ENCODE measurements around the gene ADIG.

ADIG gene

DNA sequence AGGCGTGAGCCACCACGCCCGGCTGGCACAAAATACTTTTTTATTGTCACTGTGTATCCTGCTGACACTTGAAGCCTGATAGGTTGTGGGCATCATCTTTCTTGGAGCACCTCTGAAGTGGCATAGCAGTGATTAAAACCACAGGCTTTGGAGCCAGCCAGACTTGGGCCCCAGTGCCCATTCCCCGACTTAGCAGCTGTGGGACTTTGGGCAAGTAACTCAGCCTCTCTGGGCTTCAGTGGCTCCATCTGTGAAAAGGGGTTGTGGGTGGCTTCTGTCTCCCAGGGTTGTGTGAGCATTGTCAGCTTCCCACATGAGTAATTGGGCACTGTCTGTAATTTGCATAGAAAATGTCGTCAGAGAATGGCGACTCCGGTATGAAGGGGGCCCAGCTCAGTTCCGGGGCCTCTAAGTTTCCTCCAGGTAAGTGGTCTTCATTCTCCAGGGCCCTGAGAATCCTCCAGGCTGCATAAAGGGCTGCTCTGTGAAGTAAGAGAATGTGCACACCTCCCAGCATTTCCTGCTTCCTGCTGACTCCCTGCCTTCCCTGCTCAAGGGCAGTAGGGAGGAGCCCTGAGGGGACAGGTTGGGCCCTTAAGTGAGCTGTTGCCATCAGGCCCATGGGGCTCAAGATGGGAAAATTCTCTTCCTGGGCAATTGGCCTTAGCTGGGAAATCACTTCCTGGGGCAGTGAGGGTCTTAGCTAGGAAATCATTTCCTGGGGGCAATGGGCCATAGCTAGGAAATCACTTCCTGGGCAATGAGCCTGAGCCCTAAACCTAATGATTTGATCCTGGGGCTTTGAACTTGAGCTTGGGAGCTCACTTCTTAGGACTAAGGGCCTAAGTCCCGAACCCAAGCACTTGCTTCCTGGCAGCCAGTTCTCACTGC is 47.8 kb downstream of the ADIG start:
- no peaks in the 10 kb centered on the region for H3K36me3 ChIP-seq (ENCODE audit: control insufficient read depth, insufficient read depth, low read length)
- no peaks in the 10 kb centered on the region for H3K27me3 ChIP-seq (ENCODE audit: control insufficient read depth, insufficient read depth, low read length)
- H3K9ac ChIP-seq (ENCODE audit: low read length) = no peak overlapping the region
- no peaks in the 10 kb centered on the region for H3K4me1 ChIP-seq (ENCODE audit: control insufficient read depth, insufficient read depth, low read length)
- H3K4me3 ChIP-seq (ENCODE audit: low read length) = no peak overlapping the region
- H3K9me3 ChIP-seq (ENCODE audit: control insufficient read depth, low read length) = no peaks in the 10 kb centered on the region

DNA sequence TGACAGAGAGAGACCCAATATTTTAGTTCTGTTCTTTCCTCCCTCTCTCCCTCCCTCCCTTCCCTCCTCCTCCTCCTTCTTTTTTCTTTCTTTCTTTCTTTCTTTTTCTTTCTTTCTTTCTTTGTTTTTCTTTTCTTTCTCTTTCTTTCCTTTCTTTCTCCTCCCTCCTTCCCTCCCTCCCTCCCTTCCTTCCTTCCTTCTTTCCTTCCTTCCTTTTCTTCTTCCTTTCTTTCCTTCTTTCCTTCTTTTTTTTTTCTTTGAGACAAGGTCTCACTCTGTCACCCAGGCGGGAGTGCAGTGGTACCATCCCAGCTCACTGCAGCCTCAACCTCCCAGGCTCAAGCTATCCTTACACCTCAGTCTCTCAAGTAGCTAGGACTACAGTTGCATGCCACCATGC is 49.0 kb downstream of the ADIG start:
- Histone ChIP-seq H3K27me3 (ENCODE audit: control insufficient read depth, insufficient read depth, low read length) (no peaks in the 10 kb centered on the region), H3K9ac (ENCODE audit: low read length) (no peak overlapping the region), H3K36me3 (ENCODE audit: control insufficient read depth, insufficient read depth, low read length) (no peaks in the 10 kb centered on the region), H3K4me3 (ENCODE audit: low read length) (no peak overlapping the region), H3K9me3 (ENCODE audit: control insufficient read depth, low read length) (no peaks in the 10 kb centered on the region), H3K4me1 (ENCODE audit: control insufficient read depth, insufficient read depth, low read length) (no peaks in the 10 kb centered on the region)

DNA sequence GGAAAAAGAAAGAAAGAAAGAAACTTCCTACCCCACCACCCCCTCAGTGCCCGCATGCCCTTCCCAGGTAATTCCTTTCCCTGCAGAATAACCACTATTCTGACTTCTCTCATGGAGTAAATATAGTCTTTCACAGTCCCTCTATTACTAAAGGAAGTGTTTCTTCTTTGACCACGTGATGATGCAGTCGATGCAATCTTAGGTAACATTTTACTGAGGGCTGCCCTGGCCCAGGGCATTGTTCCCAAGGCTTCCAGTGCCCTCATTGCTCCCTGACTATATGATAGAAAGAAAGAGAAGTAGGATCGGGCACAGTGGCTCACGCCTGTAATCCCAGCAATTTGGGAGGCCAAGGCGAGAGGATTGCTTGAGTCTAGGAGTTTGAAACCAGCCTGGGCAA is 49.7 kb downstream of the ADIG start:
- Histone ChIP-seq H3K4me3 (ENCODE audit: low read length) (no peak overlapping the region), H3K36me3 (ENCODE audit: control insufficient read depth, insufficient read depth, low read length) (no peaks in the 10 kb centered on the region), H3K27me3 (ENCODE audit: control insufficient read depth, insufficient read depth, low read length) (no peaks in the 10 kb centered on the region), H3K9ac (ENCODE audit: low read length) (no peak overlapping the region), H3K4me1 (ENCODE audit: control insufficient read depth, insufficient read depth, low read length) (no peaks in the 10 kb centered on the region), H3K9me3 (ENCODE audit: control insufficient read depth, low read length) (no peaks in the 10 kb centered on the region)

DNA sequence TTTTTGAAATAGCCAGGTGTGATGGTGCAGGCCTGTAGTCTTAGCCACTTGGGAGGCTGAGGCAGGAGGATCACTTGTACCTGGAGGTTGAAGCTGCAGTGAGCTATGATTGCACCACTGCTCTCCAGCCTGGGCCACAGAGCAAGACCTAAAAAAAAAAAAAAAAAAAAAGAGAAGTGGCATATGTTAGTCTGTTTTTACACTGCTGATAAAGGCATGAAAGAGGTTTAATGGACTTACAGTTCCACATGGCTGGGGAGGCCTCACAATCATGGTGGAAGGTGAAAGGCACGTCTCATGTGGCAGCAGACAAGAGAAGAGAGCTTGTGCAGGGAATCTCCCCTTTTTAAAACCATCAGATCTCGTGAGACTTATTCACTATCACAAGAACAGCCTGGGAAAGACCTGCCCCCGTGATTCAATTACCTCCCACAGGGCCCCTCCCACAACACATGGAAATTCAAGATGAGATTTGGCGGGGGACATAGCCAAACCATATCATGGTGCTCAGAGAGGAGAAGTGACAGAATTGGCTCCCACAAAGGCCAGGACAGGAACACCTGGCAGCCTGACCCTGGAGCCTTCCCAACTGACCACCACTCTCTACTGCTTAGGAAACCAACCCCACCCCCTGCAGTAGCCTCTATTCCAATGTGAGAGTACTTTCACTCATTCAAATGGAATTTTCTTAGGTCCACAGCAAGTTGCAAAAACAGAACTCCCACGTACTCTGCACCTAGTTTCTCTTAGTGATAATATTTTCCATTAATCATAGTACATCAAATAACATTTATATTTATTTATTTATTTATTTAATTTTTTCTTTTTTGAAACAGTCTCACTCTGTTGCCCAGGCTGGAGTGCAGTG is 50.4 kb downstream of the ADIG start:
- Histone ChIP-seq H3K9ac (ENCODE audit: low read length) (no peak overlapping the region), H3K4me3 (ENCODE audit: low read length) (no peak overlapping the region), H3K27me3 (ENCODE audit: control insufficient read depth, insufficient read depth, low read length) (no peaks in the 10 kb centered on the region), H3K9me3 (ENCODE audit: control insufficient read depth, low read length) (no peaks in the 10 kb centered on the region), H3K36me3 (ENCODE audit: control insufficient read depth, insufficient read depth, low read length) (no peaks in the 10 kb centered on the region), H3K4me1 (ENCODE audit: control insufficient read depth, insufficient read depth, low read length) (no peaks in the 10 kb centered on the region)

DNA sequence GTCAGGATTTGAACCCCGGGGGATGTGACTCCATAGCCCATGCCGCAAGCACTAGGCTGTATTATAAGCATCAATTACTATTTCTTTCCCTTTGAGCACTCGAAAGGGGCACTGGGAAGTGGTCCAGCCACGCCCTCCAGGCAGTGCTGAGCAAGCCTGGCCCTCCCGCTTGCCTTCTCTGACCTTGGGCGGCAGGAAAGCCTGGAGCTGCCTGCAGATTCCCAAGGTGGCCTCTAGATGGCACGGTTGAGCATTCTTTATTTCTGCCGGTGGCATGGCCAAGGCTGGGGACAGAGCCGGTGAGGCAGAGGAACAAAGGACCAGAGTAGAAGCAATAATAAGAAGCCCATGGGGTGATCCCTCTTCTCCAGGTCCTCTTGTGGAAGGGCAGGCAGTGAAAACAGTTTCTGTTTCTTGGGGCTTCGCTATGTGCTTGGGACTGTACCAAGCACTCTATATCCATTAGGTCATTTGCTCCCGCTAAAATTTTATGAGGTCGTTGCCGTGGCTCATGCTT is 52.6 kb downstream of the ADIG start:
- no peaks in the 10 kb centered on the region for H3K27me3 ChIP-seq (ENCODE audit: control insufficient read depth, insufficient read depth, low read length)
- no peaks in the 10 kb centered on the region for H3K4me1 ChIP-seq (ENCODE audit: control insufficient read depth, insufficient read depth, low read length)
- no peak overlapping the region for H3K4me3 ChIP-seq (ENCODE audit: low read length)
- no peak overlapping the region for H3K9ac ChIP-seq (ENCODE audit: low read length)
- no peaks in the 10 kb centered on the region for H3K9me3 ChIP-seq (ENCODE audit: control insufficient read depth, low read length)
- no peaks in the 10 kb centered on the region for H3K36me3 ChIP-seq (ENCODE audit: control insufficient read depth, insufficient read depth, low read length)

DNA sequence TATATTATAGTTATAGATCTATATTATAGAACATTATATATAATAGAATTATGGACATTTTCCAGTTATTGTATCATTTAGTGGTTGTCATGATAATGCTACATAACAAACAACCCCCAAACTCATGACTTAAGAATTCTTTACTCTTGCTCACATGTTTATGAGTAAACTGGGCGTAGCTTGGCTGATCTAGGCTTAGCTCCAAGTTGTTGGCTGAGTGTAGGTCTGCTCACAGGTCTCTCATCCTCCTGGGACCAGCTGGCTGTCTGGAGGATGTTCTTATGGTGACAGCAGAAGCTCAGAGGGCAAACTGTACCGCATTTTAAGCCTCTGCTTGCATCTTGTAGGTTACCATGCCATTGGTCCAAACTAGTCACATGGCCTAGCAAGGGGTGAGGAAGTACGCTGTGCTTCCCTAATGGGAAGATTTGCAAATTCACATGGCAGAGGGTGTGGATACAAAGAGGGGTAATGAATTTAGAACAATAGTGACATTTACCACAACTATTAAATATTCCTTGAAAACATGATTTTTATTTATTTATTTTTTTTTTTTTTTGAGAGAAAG is 54.8 kb downstream of the ADIG start:
- no peaks in the 10 kb centered on the region for H3K9me3 ChIP-seq (ENCODE audit: control insufficient read depth, low read length)
- H3K4me1 ChIP-seq (ENCODE audit: control insufficient read depth, insufficient read depth, low read length) = no peaks in the 10 kb centered on the region
- no peak overlapping the region for H3K4me3 ChIP-seq (ENCODE audit: low read length)
- H3K27me3 ChIP-seq (ENCODE audit: control insufficient read depth, insufficient read depth, low read length) = no peaks in the 10 kb centered on the region
- H3K9ac ChIP-seq (ENCODE audit: low read length) = no peak overlapping the region
- H3K36me3 ChIP-seq (ENCODE audit: control insufficient read depth, insufficient read depth, low read length) = no peaks in the 10 kb centered on the region
